Heart right ventricle (tissue), 16 donors: Measurements from ENCODE around the gene GP5. TPM values are rescaled to one million over a fixed set of nuclear protein-coding genes. Genes with fewer than 3 reads are reported as not detected.

Experiments used
- ATAC-seq, 8 donors: fragments of 200-7000 bp; cut with Tn5 transposase; one replicate each; pipeline ENCODE4 v1.9.1; 2020; ENCODE audit warnings: mild to moderate bottlenecking in 8 of 8, moderate library complexity in 8 of 8, moderate number of reproducible peaks in 1 of 8
- DNase-seq, 2 donors: peaks; one replicate each; pipeline ENCODE4 v3.0.0-alpha.2; 2020
- H3K27ac ChIP-seq, 10 donors: fragments of 200-600 bp; sonication (generic) in 2 of 10; one replicate each; pipeline versions ENCODE4 v1.5.0 to v1.8.0; 2020 to 2022; ENCODE audit warnings: mild to moderate bottlenecking in 3 of 10
- H3K27me3 ChIP-seq, 7 donors: fragments of 200-600 bp; one replicate each; pipeline ENCODE4 v1.8.0; 2021 to 2022; ENCODE audit warnings: mild to moderate bottlenecking in 2 of 7
- H3K36me3 ChIP-seq, 9 donors: fragments of 200-600 bp; sonication (generic) in 1 of 9; one replicate each; pipeline versions ENCODE4 v1.5.0 to v1.8.0; 2020 to 2022; ENCODE audit warnings: mild to moderate bottlenecking in 2 of 9
- H3K4me1 ChIP-seq, 9 donors: fragments of 200-600 bp; sonication (generic) in 1 of 9; one replicate each; pipeline versions ENCODE4 v1.5.0 to v1.8.0; 2020 to 2022; ENCODE audit warnings: mild to moderate bottlenecking in 4 of 9
- H3K4me3 ChIP-seq, 10 donors: fragments of 200-600 bp; sonication (generic) in 2 of 10; one replicate each; pipeline versions ENCODE4 v1.5.0 to v1.8.0; 2020 to 2022; ENCODE audit warnings: mild to moderate bottlenecking in 7 of 10, moderate library complexity in 2 of 10
- H3K9me3 ChIP-seq, 11 donors: fragments of 200-600 bp in 10 of 11; sonication (generic) in 2 of 11; one replicate each; pipeline versions ENCODE4 v1.5.0 to v1.8.0; 2013 to 2022; ENCODE audit warnings: mild to moderate bottlenecking in 2 of 11, control low read depth in 1 of 11, moderate library complexity in 1 of 11
- WGBS, 2 donors: extraction: QIAGEN DNeasy Blood & Tissue Kit; methylation state at CpG; one replicate each; pipeline ENCODE4 v1.1.7; 2013; ENCODE audit warnings: inconsistent platforms in 1 of 2; 5-methylcytosine and 5-hydroxymethylcytosine counted together
- intact Hi-C, 10 donors: fragments of 100-400 bp; cut with DNase I; formaldehyde crosslinking; loops; one replicate each; pipeline versions ENCODE4 v1.11.1 to v1.14.2; 2022
- polyA plus RNA-seq, 2 donors: library from polyadenylated mRNA; stranded (reverse); fragments of 200-250 nt; gene quantifications; one replicate each; pipeline ENCODE4 v1.2.3, GENCODE V29; 2013
- total RNA-seq, 10 donors: library from RNA; stranded (reverse); fragmentation: NEBNext Ultra II Directional in 3 of 10; extraction: Animal tissue kit (Norgen Biotek cat#: 25700) in 3 of 10; gene quantifications; one replicate each; pipeline versions ENCODE4 v1.2.1 to v1.2.4, GENCODE V29; 2021 to 2023
- TF ChIP-seq, protein P1 (sequence below), 9 donors: fragments of 200-600 bp; sonication (generic) in 2 of 9; IDR thresholded peaks; one replicate each; pipeline versions ENCODE4 v1.5.0 to v1.8.0; 2021 to 2022; ENCODE audit warnings: antibody characterized with exemption in 9 of 9, mild to moderate bottlenecking in 5 of 9, moderate library complexity in 1 of 9
- donor health status: Arrhythmogenic right ventricular cardiomyopathy.
- donor health status: ischemic (EF 13 %, LVEDD 7.1; RV severe dilation, severe dysfunction).
- donor health status: healthy with polysubstance abuse.
- donor health status: DM: no; HTN: yes; CAD: no.
- donor health status: DM: no; HTN: no; CAD: no.
- donor health status: ischemic (EF 25% LVEDD 6.9; RV normal size, moderate dysfunction).
- donor health status: ischemic (EF 25% LVEDD 5.7; RV mildly dilated, moderate dysfunction).
- donor health status: healthy.
- donor health status: DM: yes; HTN: yes; CAD: no.
- donor health status: Ischemic cardiomyopathy.
- donor health status: ischemic (EF 35%, LVEDD 5.7; RV mildly dilated, moderate dysfunction).
- donor health status: nonischemic (EF 11% LVEDD 7.7; RV severe dilation, severe dysfunction).
- donor health status: DM: yes; HTN: yes; CAD: no.
- donor health status: PGD.
- donor health status: ischemic (EF 29% LVEDD 5.4; RV normal size, mild dysfunction).
- donor health status: nonischemic (EF 23%, LVEDD 6.1; RV moderate dilation, normal function).

The GP5 gene
- total and polyA plus RNA-seq, 12 donors = 0.01 to 0.21 (median 0.13) TPM; not detected in 5

GRCh38 chr3:194376241-194376560 is 22.9 kb downstream of the GP5 start:
- Histone ChIP-seq H3K27ac (no peak overlapping the region), H3K27me3 (peaks cover 0 to 55% (median 17%) of the 10 kb centered on the region in 7 donors), H3K4me1 (peaks cover 0 to 3% (median 0%) of the 10 kb centered on the region in 9 donors), H3K4me3 (no peak overlapping the region), H3K36me3 (no peaks in the 10 kb centered on the region), H3K9me3 (no peaks in the 10 kb centered on the region)
- 82 to 87% methylated on average over 10 of the region's 10 CpGs for WGBS, 2 donors
- ATAC-seq = no peak
- TF ChIP-seq, protein P1, sequence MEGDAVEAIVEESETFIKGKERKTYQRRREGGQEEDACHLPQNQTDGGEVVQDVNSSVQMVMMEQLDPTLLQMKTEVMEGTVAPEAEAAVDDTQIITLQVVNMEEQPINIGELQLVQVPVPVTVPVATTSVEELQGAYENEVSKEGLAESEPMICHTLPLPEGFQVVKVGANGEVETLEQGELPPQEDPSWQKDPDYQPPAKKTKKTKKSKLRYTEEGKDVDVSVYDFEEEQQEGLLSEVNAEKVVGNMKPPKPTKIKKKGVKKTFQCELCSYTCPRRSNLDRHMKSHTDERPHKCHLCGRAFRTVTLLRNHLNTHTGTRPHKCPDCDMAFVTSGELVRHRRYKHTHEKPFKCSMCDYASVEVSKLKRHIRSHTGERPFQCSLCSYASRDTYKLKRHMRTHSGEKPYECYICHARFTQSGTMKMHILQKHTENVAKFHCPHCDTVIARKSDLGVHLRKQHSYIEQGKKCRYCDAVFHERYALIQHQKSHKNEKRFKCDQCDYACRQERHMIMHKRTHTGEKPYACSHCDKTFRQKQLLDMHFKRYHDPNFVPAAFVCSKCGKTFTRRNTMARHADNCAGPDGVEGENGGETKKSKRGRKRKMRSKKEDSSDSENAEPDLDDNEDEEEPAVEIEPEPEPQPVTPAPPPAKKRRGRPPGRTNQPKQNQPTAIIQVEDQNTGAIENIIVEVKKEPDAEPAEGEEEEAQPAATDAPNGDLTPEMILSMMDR (IDR thresholded peaks at IDR 0.05) = no peak
- intact Hi-C loops = no loop called here
- no peak for DNase-seq

DNA sequence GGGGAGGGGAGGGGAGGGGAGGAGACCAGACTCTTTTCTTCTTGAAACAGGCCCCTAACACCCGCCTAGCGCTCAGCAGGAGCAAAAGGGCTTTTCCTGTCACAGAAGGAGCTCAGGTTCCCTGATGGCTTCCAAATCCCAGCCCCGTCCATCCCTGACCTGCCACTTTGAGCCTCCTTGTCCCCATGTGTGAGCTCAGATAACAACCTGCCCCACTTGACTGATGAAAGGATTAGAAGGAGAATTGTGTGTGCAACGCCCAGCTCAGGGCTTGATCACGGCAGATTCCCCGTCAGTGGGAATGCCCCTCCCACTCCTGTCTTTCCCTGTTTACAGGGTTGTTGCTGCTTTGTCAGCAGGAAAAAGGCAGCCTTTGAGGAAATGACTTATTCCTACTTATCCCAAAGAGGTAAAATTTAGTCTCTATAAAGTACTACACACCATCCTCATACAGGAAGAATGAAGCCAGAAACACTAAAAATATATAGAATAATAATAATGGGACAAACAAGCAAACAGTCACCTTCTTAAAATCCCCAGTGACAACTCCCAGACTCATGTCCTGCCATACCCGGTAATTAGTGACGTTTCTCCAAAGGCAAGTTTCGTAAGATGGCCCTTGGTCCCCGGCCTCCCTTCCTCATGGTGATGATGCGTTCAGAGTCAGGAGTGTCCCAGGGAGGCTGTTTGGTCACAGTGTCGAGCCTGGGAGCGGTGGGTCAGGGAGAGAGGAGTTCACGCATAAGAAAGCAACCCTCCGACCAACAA is 23.4 kb downstream of the GP5 start:
- no peak for ATAC-seq
- Histone ChIP-seq H3K4me1 (peaks cover 0 to 3% (median 0%) of the 10 kb centered on the region in 9 donors), H3K4me3 (no peak overlapping the region), H3K36me3 (no peaks in the 10 kb centered on the region), H3K9me3 (no peaks in the 10 kb centered on the region), H3K27ac (no peak overlapping the region), H3K27me3 (peaks cover 0 to 56% (median 18%) of the 10 kb centered on the region in 7 donors)
- intact Hi-C loops = no loop called here
- 52 to 54% methylated on average over 15 of the region's 15 CpGs for WGBS, 2 donors
- TF ChIP-seq, protein P1 (IDR thresholded peaks at IDR 0.05) = no peak
- no peak for DNase-seq

DNA sequence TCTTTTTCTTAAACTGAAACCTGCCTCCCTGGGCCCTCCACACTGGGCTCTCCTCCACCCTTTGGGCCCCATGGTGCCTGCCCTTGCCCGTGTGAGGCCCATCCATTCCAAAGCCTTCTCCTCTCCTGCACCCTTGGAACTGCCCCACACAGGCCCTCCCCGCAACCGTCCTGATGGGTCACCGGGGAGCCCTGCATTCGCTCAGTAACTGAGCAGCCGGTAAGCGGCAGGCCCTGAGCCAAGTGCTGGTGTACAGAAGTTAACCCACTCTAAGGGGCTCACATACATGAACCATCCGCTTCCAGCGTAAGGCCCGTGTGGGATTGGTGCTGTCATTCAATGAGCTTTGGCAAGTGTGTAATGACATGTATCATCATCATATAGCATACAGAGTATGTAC is 24.1 kb downstream of the GP5 start:
- no peak for DNase-seq
- intact Hi-C loops = no loop called here
- no peak overlapping the region for H3K27ac ChIP-seq
- WGBS, 2 donors = 83 to 87% methylated on average over 10 of the region's 10 CpGs
- H3K36me3 ChIP-seq = no peaks in the 10 kb centered on the region
- H3K27me3 ChIP-seq = peaks cover 0 to 54% (median 22%) of the 10 kb centered on the region in 7 donors
- no peak for ATAC-seq
- H3K9me3 ChIP-seq = no peaks in the 10 kb centered on the region
- TF ChIP-seq, protein P1 (IDR thresholded peaks at IDR 0.05) = no peak
- no peak overlapping the region for H3K4me3 ChIP-seq
- H3K4me1 ChIP-seq = peaks cover 0 to 3% (median 0%) of the 10 kb centered on the region in 9 donors

GRCh38 chr3:194373899-194374298 is 25.2 kb downstream of the GP5 start:
- Histone ChIP-seq H3K4me3 (no peak overlapping the region), H3K27ac (no peak overlapping the region), H3K36me3 (no peaks in the 10 kb centered on the region), H3K27me3 (peaks cover 0 to 52% (median 29%) of the 10 kb centered on the region in 7 donors), H3K9me3 (no peaks in the 10 kb centered on the region), H3K4me1 (peaks cover 0 to 4% (median 0%) of the 10 kb centered on the region in 9 donors)
- ATAC-seq (no peak), DNase-seq (no peak)
- intact Hi-C loops = no loop called here
- WGBS, 2 donors = 76 to 78% methylated on average over 8 of the region's 8 CpGs
- TF ChIP-seq, protein P1 (IDR thresholded peaks at IDR 0.05) = no peak
